Renal pelvis (tissue), 12 donors: ENCODE data around the gene TRIML2. TPM values are rescaled to one million over a fixed set of nuclear protein-coding genes. Genes with fewer than 3 reads are reported as not detected.

ENCODE experiments used
- DNase-seq: peaks from one replicate; pipeline ENCODE4 v3.0.0-alpha.2; 2013
- long read RNA-seq, 16 experiments: transcript quantifications; one replicate each; lab custom pipeline, GENCODE V29; 2026
- polyA plus RNA-seq, 3 donors: library from polyadenylated mRNA; unstranded; fragments of 120-200 nt; gene quantifications; one replicate each; pipeline ENCODE4 v1.2.1, GENCODE V29; 2013; ENCODE audit not compliant: insufficient read length in 3 of 3

Gene TRIML2
- polyA plus RNA-seq = under 1 TPM in 1 of 3 donors, not detected in 2; 0.51 TPM
- long read RNA-seq, donor 1 = 0 reads
- long read RNA-seq, donor 2 = 0 reads
- long read RNA-seq, donor 3 = 0 reads
- long read RNA-seq, donor 4 = 0 reads
- long read RNA-seq, donor 5 = 0 reads
- long read RNA-seq, donor 6 = 0 reads
- long read RNA-seq, donor 7 = 0 reads
- long read RNA-seq, donor 8 = 0 reads
- long read RNA-seq, donor 9 = 0 reads
- long read RNA-seq, donor 10 = 0 reads
- long read RNA-seq, donor 11 = 0 reads
- long read RNA-seq, donor 12 = 0 reads
- long read RNA-seq, donor 13 = 0 reads
- long read RNA-seq, donor 14 = 0 reads
- long read RNA-seq, donor 15 = 0 reads
- long read RNA-seq, donor 16 = 0 reads

- no peak for DNase-seq
These were observed at the start of gene TRIML2 for GRCh38 chr4:188109157-188109755. Gene TRIML2, minus strand, starts transcription at chr4:188109603. Its CDS starts 4,235 bp downstream, at chr4:188105368.

- no peak for DNase-seq
These were observed 48.9 kb upstream of the TRIML2 start for GRCh38 chr4:188158336-188158735.

GRCh38 chr4:188154668-188155405, 45.4 kb upstream of the TRIML2 start:
- DNase-seq = no peak

- DNase-seq = no peak
These were observed 38.4 kb upstream of the TRIML2 start for GRCh38 chr4:188147776-188148175.

GRCh38 chr4:188147176-188147575, 37.8 kb upstream of the TRIML2 start:
- no peak for DNase-seq

GRCh38 chr4:188146618-188147017, 37.2 kb upstream of the TRIML2 start:
- no peak for DNase-seq

GRCh38 chr4:188145601-188146000, 36.2 kb upstream of the TRIML2 start:
- DNase-seq = no peak

GRCh38 chr4:188143731-188144130, 34.3 kb upstream of the TRIML2 start:
- peak; percentile 14 for DNase-seq

GRCh38 chr4:188139671-188140070, 30.3 kb upstream of the TRIML2 start:
- no peak for DNase-seq

GRCh38 chr4:188139141-188139540, 29.7 kb upstream of the TRIML2 start, which contains the start of gene TRIML1:
Gene TRIML1, plus strand, starts transcription at chr4:188139441. Its CDS starts 118 bp downstream, at chr4:188139559.
- no peak for DNase-seq

GRCh38 chr4:188138227-188138626, 28.8 kb upstream of the TRIML2 start:
- DNase-seq = no peak

GRCh38 chr4:188132232-188132631, 22.8 kb upstream of the TRIML2 start:
- DNase-seq = no peak

- DNase-seq = no peak
These were observed 21.0 kb upstream of the TRIML2 start for GRCh38 chr4:188130355-188130754.

- no peak for DNase-seq
These were observed 17.9 kb upstream of the TRIML2 start for GRCh38 chr4:188127214-188127874.

- no peak for DNase-seq
These were observed 12.1 kb upstream of the TRIML2 start for GRCh38 chr4:188121530-188121929.

- DNase-seq = no peak
These were observed 8.4 kb upstream of the TRIML2 start for GRCh38 chr4:188117631-188118324.

- no peak for DNase-seq
These were observed 3.8 kb upstream of the TRIML2 start for GRCh38 chr4:188113156-188113555.

- DNase-seq = no peak
These were observed 2.6 kb upstream of the TRIML2 start for GRCh38 chr4:188111955-188112354.

- DNase-seq = no peak
These were observed 1.5 kb upstream of the TRIML2 start for GRCh38 chr4:188110741-188111471.

GRCh38 chr4:188110036-188110435, 633 bp upstream of the TRIML2 start:
- no peak for DNase-seq
